H9 (cell line): ENCODE measurements around the gene RAB3IP. TPM values are rescaled to one million over a fixed set of nuclear protein-coding genes. Genes with fewer than 3 reads are reported as not detected.
A peak's percentile ranks its signal among the peaks of the same experiment; 100 is the strongest.

ENCODE experiments used
- DNase-seq: peaks from one replicate; pipeline ENCODE4 v3.0.0-alpha.2; 2017
- H2AFZ ChIP-seq: one replicate; pipeline ENCODE4 v1.6.1; 2013; ENCODE audit warnings: mild to moderate bottlenecking, low read length, control low read depth, moderate library complexity
- H2AK5ac ChIP-seq: 2 replicates; pipeline ENCODE4 v1.6.1; 2013; ENCODE audit warnings: low read length, control low read depth, mixed read lengths; ENCODE audit not compliant: insufficient read length
- H2BK120ac ChIP-seq: one replicate; pipeline ENCODE4 v1.6.1; 2013; ENCODE audit warnings: low read depth, mild to moderate bottlenecking, low read length, control low read depth, inconsistent platforms; ENCODE audit not compliant: poor library complexity, severe bottlenecking
- H2BK12ac ChIP-seq: 2 replicates; pipeline ENCODE4 v1.6.1; 2013; ENCODE audit warnings: low read length, control low read depth, mixed read lengths, low read depth; ENCODE audit not compliant: insufficient read length
- H2BK15ac ChIP-seq: 2 replicates; pipeline ENCODE4 v1.6.1; 2013; ENCODE audit warnings: low read depth, low read length, control low read depth
- H2BK20ac ChIP-seq: one replicate; pipeline ENCODE4 v1.6.1; 2013; ENCODE audit warnings: low read depth, mild to moderate bottlenecking, low read length, control low read depth, inconsistent platforms; ENCODE audit not compliant: poor library complexity, severe bottlenecking
- H2BK5ac ChIP-seq: 2 replicates; pipeline ENCODE4 v1.6.1; 2013; ENCODE audit warnings: low read length, control low read depth, mixed read lengths; ENCODE audit not compliant: insufficient read length
- H3K14ac ChIP-seq: 2 replicates; pipeline ENCODE4 v1.6.1; 2013; ENCODE audit warnings: low read length, control low read depth; ENCODE audit not compliant: insufficient read depth
- H3K18ac ChIP-seq: 2 replicates; pipeline ENCODE4 v1.6.1; 2013; ENCODE audit warnings: low read depth, mild to moderate bottlenecking, mixed read lengths, low read length, control low read depth; ENCODE audit not compliant: insufficient read length
- H3K23ac ChIP-seq: 2 replicates; pipeline ENCODE4 v1.6.1; 2013; ENCODE audit warnings: low read length, control low read depth, mixed read lengths, low read depth; ENCODE audit not compliant: insufficient read length
- H3K23me2 ChIP-seq: 2 replicates; pipeline ENCODE4 v1.6.1; 2013; ENCODE audit warnings: low read depth, mild to moderate bottlenecking, mixed read lengths, low read length, control low read depth; ENCODE audit not compliant: insufficient read length, poor library complexity, severe bottlenecking
- H3K27ac ChIP-seq: 2 replicates; pipeline ENCODE4 v1.5.1; 2013; ENCODE audit warnings: low read length, control low read depth, mixed read lengths, low read depth; ENCODE audit not compliant: insufficient read length
- H3K27me3 ChIP-seq: 2 replicates; pipeline ENCODE4 v1.6.1; 2013; ENCODE audit warnings: low read length, control low read depth, inconsistent platforms; ENCODE audit not compliant: insufficient read depth
- H3K4ac ChIP-seq: 2 replicates; pipeline ENCODE4 v1.6.1; 2013; ENCODE audit warnings: low read depth, mild to moderate bottlenecking, control low read depth, inconsistent platforms, low read length, moderate library complexity
- H3K4me1 ChIP-seq: 2 replicates; pipeline ENCODE4 v1.6.1; 2013; ENCODE audit warnings: low read length, control low read depth, inconsistent platforms; ENCODE audit not compliant: insufficient read depth
- H3K4me2 ChIP-seq: 2 replicates; pipeline ENCODE4 v1.6.1; 2013; ENCODE audit warnings: low read length, control low read depth, mixed read lengths; ENCODE audit not compliant: insufficient read length, insufficient read depth
- H3K56ac ChIP-seq: 2 replicates; pipeline ENCODE4 v1.6.1; 2013; ENCODE audit warnings: low read depth, mild to moderate bottlenecking, mixed read lengths, low read length, control low read depth; ENCODE audit not compliant: insufficient read length
- H3K79me1 ChIP-seq: 2 replicates; pipeline ENCODE4 v1.6.1; 2013; ENCODE audit warnings: low read depth, mild to moderate bottlenecking, moderate library complexity, low read length, control low read depth, inconsistent platforms; ENCODE audit not compliant: insufficient read depth, poor library complexity, severe bottlenecking
- H3K79me2 ChIP-seq: 2 replicates; pipeline ENCODE4 v1.6.1; 2013; ENCODE audit warnings: low read length, control low read depth, inconsistent platforms; ENCODE audit not compliant: insufficient read depth
- H3K9ac ChIP-seq: 2 replicates; pipeline ENCODE4 v1.6.1; 2013; ENCODE audit warnings: low read length, control low read depth, mixed read lengths; ENCODE audit not compliant: insufficient read length; ENCODE audit errors: extremely low read depth
- H3K9me3 ChIP-seq: one replicate; pipeline ENCODE4 v1.6.1; 2013; ENCODE audit warnings: low read depth, low read length, inconsistent platforms; ENCODE audit not compliant: control insufficient read depth
- H3T11ph ChIP-seq: one replicate; pipeline ENCODE4 v1.6.1; 2013; ENCODE audit warnings: mild to moderate bottlenecking, low read length, control low read depth, inconsistent platforms
- H4K20me1 ChIP-seq: one replicate; pipeline ENCODE4 v1.6.1; 2013; ENCODE audit not compliant: control insufficient read depth, insufficient read length, insufficient read depth
- H4K5ac ChIP-seq: 2 replicates; pipeline ENCODE4 v1.6.1; 2013; ENCODE audit warnings: low read depth, mild to moderate bottlenecking, mixed read lengths, low read length, control low read depth; ENCODE audit not compliant: insufficient read length
- H4K8ac ChIP-seq: replicated peaks from 2 replicates; pipeline ENCODE4 v1.6.1; 2013; ENCODE audit warnings: low read length, control low read depth, mixed read lengths, low read depth; ENCODE audit not compliant: insufficient read length
- H4K91ac ChIP-seq: 2 replicates; pipeline ENCODE4 v1.6.1; 2013; ENCODE audit warnings: low read depth, mild to moderate bottlenecking, moderate library complexity, mixed read lengths, low read length, control low read depth; ENCODE audit not compliant: insufficient read length
- H3K27ac Mint-ChIP-seq, 3 experiments: 2 replicates in 2 of 3; 3 replicates in 1 of 3; pipeline ENCODE4 v1.8.0; 2020 to 2021; ENCODE audit warnings: mixed read lengths in 3 of 3, mild to moderate bottlenecking in 1 of 3, moderate library complexity in 1 of 3
- H3K27me3 Mint-ChIP-seq: 2 replicates; pipeline ENCODE4 v1.8.0; 2021; ENCODE audit warnings: low read depth, mild to moderate bottlenecking, moderate library complexity, mixed read lengths
- H3K36me3 Mint-ChIP-seq, 3 experiments: 2 replicates in 2 of 3; 3 replicates in 1 of 3; pipeline ENCODE4 v1.8.0; 2020 to 2021; ENCODE audit warnings: low read depth in 3 of 3, mixed read lengths in 3 of 3; ENCODE audit not compliant: insufficient read depth in 1 of 3
- H3K4me1 Mint-ChIP-seq, 2 experiments: 2 replicates each; pipeline ENCODE4 v1.8.0; 2020; ENCODE audit warnings: mixed read lengths in 2 of 2
- H3K4me3 Mint-ChIP-seq, 2 experiments: 2 replicates in 1 of 2; 3 replicates in 1 of 2; pipeline ENCODE4 v1.8.0; 2020 to 2021; ENCODE audit warnings: mild to moderate bottlenecking in 2 of 2, mixed read lengths in 2 of 2, moderate library complexity in 1 of 2
- H3K9me3 Mint-ChIP-seq, 2 experiments: 2 replicates in 1 of 2; 3 replicates in 1 of 2; pipeline ENCODE4 v1.8.0; 2020; ENCODE audit warnings: mild to moderate bottlenecking in 2 of 2, mixed read lengths in 2 of 2, moderate library complexity in 1 of 2
- WGBS: extraction: QIAGEN DNeasy Blood & Tissue Kit; methylation state at CpG from one replicate; pipeline ENCODE4 v1.1.7; 2013; ENCODE audit warnings: missing lambda C conversion rate, low lambda C conversion rate, mixed read lengths; ENCODE audit not compliant: insufficient read length; ENCODE audit errors: extremely low coverage; 5-methylcytosine and 5-hydroxymethylcytosine counted together
- total RNA-seq: library from RNA; stranded (reverse); gene quantifications from 2 replicates; pipeline ENCODE4 v1.2.1, GENCODE V29; 2021
- TF ChIP-seq, protein P1 (sequence below): fragments of 200-600 bp; sonication (generic); conservative IDR thresholded peaks from 3 replicates; pipeline ENCODE4 v1.8.0; 2021; ENCODE audit warnings: antibody characterized with exemption, mild to moderate bottlenecking

Gene RAB3IP
- total RNA-seq, 1 experiment from 2014 or later: 45.5 TPM

DNA sequence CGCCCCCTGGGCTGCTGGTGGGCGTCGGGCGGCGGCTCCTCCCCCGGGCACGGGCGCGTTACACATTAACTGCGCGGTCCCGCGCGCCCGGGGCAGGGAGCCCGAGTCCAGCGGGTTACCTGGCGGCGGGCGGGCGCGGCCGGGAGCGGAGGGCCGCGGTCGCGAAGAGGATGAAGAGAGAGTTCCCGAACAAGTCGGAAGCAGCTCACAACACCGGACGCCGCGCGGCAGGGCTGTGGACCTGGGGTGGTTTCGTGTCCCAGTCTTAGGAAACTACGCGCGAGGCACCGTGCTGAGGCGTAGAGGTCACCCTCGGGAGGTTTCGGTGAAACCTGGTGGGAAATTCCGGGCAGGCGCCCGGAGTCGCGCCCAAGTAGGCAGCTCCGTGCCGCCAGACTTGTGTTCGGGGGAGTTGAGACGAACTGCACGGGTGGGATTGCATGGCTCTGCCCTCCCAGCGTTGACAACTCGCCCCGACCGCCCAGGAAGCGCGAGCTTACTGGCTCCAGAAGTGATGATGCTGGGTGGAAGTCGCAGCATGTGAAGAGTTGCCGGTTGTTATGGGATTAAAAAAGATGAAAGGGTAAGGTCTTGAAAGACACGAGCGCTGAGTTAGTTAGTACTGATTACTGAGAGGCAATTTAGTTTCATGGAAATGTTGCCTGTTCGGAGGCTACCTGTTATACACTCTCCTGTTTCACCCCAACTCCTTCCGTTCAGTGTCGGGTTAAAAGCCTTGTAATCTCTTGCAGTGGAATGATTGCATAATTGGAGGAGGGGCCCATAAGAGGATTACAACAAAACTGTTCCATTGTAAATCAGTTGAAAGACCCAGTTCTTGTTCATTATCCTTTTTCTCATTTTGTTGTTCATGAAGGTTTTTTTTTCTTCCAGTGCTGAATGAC lies 879 bp downstream of the RAB3IP start:
- H3K79me2 ChIP-seq: peaks cover 2% of the 10 kb centered on the region; the same call in 1 of the 2 replicates
- Mint-ChIP-seq H3K27ac (peak overlapping the region in 2 of 3 experiments; percentile 4 to 16; a peak in 3 of 7 replicates), H3K4me1 (peaks cover 8 to 13% of the 10 kb centered on the region in 2 experiments), H3K4me3 (peak overlapping the region; percentile 73 to 87), H3K27me3 (peaks cover 26% of the 10 kb centered on the region), H3K36me3 (no peaks in the 10 kb centered on the region; a peak in 1 of 7 replicates), H3K9me3 (no peaks in the 10 kb centered on the region)
- H3K4me2 ChIP-seq: peak overlapping the region; percentile 97
- H3K27me3 ChIP-seq: no peaks in the 10 kb centered on the region; the same call in 1 of the 2 replicates
- no peak overlapping the region for H3K9ac ChIP-seq
- no peak overlapping the region for H2BK120ac ChIP-seq
- DNase-seq: peak; percentile 58
- no peak overlapping the region for H2AK5ac ChIP-seq
- H2BK5ac ChIP-seq: no peak overlapping the region
- H2BK15ac ChIP-seq: no peak overlapping the region
- H4K8ac ChIP-seq: no peak overlapping the region
- no peaks in the 10 kb centered on the region for H3K4me1 ChIP-seq
- H2BK12ac ChIP-seq: no peak overlapping the region
- H2BK20ac ChIP-seq: no peak overlapping the region
- TF ChIP-seq, protein P1, sequence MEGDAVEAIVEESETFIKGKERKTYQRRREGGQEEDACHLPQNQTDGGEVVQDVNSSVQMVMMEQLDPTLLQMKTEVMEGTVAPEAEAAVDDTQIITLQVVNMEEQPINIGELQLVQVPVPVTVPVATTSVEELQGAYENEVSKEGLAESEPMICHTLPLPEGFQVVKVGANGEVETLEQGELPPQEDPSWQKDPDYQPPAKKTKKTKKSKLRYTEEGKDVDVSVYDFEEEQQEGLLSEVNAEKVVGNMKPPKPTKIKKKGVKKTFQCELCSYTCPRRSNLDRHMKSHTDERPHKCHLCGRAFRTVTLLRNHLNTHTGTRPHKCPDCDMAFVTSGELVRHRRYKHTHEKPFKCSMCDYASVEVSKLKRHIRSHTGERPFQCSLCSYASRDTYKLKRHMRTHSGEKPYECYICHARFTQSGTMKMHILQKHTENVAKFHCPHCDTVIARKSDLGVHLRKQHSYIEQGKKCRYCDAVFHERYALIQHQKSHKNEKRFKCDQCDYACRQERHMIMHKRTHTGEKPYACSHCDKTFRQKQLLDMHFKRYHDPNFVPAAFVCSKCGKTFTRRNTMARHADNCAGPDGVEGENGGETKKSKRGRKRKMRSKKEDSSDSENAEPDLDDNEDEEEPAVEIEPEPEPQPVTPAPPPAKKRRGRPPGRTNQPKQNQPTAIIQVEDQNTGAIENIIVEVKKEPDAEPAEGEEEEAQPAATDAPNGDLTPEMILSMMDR: no peak
- no peak overlapping the region; the same call in none of the 2 replicates for H3K14ac ChIP-seq
- no peak overlapping the region for H4K5ac ChIP-seq
- no peak overlapping the region for H3K27ac ChIP-seq
- H3K4ac ChIP-seq: no peak overlapping the region
- no peaks in the 10 kb centered on the region for H3K79me1 ChIP-seq
- H2AFZ ChIP-seq: no peak overlapping the region
- H3T11ph ChIP-seq: no peak overlapping the region
- H3K9me3 ChIP-seq: no peaks in the 10 kb centered on the region
- peaks cover 10% of the 10 kb centered on the region for H3K23me2 ChIP-seq
- WGBS: no CpG with 5 or more reads among the region's 66 CpGs
- no peak overlapping the region for H4K91ac ChIP-seq
- H3K23ac ChIP-seq: no peak overlapping the region
- H4K20me1 ChIP-seq: no peaks in the 10 kb centered on the region
- H3K18ac ChIP-seq: no peak overlapping the region
- H3K56ac ChIP-seq: no peak overlapping the region
